ENCODE data around the gene BCOR.

Gene BCOR

DNA sequence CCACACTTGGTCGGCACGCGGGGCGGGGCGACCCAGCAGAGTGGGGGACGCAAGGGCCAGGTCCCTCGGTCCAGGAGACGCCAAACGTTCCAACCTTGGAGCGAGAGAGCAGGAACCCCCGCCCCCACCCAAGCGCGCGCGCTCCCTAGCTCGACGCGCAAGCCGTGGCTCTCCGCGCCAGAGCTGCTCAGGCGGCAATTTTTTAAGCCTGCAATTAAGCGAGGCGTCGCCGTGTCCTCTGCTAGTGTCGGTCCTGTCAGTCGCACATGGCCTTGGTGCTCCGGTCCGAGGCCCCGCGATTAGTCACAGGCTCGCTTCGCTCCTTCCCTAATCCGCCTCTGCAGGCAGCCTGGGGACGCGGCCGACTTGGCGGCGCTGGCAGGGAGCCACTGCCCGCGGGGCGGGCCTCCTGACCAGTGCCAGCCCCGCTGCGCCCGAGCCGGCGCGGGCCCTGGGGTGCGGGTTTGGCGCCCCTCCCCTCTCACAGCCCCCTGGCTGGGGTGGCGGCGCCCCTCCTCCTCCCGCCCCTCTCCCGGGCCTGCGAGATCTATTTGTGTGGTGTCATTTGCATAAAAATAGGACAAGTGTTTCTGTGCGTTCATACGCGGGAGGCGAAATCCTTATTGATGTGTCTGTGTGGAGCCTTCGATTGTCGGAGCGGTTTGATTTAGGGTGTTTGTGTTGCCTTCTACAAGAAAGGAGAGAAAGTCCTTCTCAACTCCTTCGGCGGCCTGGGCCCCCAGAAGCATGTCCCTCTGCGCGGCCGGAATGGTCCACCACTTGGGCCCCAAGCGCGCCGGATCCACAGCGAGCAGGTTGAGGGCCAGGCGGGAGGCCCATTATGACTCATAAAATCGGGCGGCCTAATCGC lies 9.8 kb upstream of the BCOR start:
- H3K4me1 ChIP-seq (ENCODE audit: insufficient read depth, low read length), result peaks cover 35% of the 10 kb centered on the region
- H3K4me2 ChIP-seq (ENCODE audit: insufficient read depth, low read length), result peak overlapping the region; percentile 79
- H3K9ac ChIP-seq (ENCODE audit: low read depth, low read length), result peak overlapping the region; percentile 95
- ATAC-seq (ENCODE audit: insufficient read depth, low read depth) (no peak), DNase-seq (no peak)
- H3K79me2 ChIP-seq (ENCODE audit: insufficient read depth, low read length), result peaks cover 66% of the 10 kb centered on the region
- no peak for TF ChIP-seq EZH2 (IDR thresholded peaks at IDR 0.05; ENCODE audit: borderline replicate concordance, low read depth, low read length, severe bottlenecking)
- TF ChIP-seq, protein P1, sequence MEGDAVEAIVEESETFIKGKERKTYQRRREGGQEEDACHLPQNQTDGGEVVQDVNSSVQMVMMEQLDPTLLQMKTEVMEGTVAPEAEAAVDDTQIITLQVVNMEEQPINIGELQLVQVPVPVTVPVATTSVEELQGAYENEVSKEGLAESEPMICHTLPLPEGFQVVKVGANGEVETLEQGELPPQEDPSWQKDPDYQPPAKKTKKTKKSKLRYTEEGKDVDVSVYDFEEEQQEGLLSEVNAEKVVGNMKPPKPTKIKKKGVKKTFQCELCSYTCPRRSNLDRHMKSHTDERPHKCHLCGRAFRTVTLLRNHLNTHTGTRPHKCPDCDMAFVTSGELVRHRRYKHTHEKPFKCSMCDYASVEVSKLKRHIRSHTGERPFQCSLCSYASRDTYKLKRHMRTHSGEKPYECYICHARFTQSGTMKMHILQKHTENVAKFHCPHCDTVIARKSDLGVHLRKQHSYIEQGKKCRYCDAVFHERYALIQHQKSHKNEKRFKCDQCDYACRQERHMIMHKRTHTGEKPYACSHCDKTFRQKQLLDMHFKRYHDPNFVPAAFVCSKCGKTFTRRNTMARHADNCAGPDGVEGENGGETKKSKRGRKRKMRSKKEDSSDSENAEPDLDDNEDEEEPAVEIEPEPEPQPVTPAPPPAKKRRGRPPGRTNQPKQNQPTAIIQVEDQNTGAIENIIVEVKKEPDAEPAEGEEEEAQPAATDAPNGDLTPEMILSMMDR (IDR thresholded peaks at IDR 0.05; ENCODE audit: borderline replicate concordance, extremely low read depth, low read length, poor library complexity, severe bottlenecking), result no peak
- H3K36me3 ChIP-seq (ENCODE audit: insufficient read depth, low read length), result no peaks in the 10 kb centered on the region; the same call in 1 of the 2 replicates
- H4K20me1 ChIP-seq (ENCODE audit: insufficient read depth, low read length), result peaks cover 4% of the 10 kb centered on the region
- H3K27ac ChIP-seq (ENCODE audit: low read length), result peak overlapping the region; percentile 96
- no peak overlapping the region for H2AFZ ChIP-seq (ENCODE audit: low read depth, low read length)
- H3K4me3 ChIP-seq (ENCODE audit: low read depth in 1 of 2, low read length in 2 of 2), result peak overlapping the region in 1 of 2 experiments; percentile 73; a peak in 2 of 4 replicates
- no peaks in the 10 kb centered on the region for H3K9me3 ChIP-seq (ENCODE audit: insufficient read depth, low read length, severe bottlenecking)
- no peaks in the 10 kb centered on the region for H3K27me3 ChIP-seq (ENCODE audit: insufficient read depth, low read length, poor library complexity)

DNA sequence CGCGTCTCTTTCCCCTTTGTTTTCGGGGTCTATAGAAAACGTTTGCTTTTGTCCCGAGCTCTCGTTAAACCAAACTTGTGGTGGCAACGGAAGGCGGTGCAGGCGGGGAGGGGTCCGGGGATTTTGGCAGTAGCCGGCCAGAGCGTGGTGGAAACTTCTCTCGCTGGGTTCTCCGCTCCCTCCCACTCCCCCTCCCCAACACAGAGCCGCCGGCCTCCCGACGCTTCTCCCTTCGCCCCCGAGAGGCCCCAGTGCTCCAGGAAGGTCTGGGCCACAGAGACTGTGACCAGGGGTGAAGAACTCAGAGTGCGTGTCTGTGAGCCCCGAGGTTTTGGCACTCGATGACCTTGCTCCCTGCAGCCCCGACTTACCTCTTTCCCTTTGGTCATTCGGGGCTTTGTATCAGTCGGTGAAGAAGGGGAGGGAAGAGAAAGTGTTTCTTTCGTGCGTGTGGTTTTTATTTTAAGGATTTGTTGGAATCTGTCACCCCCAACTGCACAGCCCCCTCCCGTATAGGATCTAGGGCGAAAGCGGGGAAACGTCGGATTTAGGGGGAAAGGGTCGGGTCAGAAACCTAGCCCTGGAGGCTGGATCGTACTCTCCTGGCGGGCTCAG lies 9.0 kb upstream of the BCOR start:
- Histone ChIP-seq H3K9me3 (ENCODE audit: insufficient read depth, low read length, severe bottlenecking) (no peaks in the 10 kb centered on the region), H3K4me1 (ENCODE audit: insufficient read depth, low read length) (peaks cover 35% of the 10 kb centered on the region), H3K27me3 (ENCODE audit: insufficient read depth, low read length, poor library complexity) (no peaks in the 10 kb centered on the region), H3K9ac (ENCODE audit: low read depth, low read length) (peak overlapping the region; percentile 76), H3K4me2 (ENCODE audit: insufficient read depth, low read length) (peak overlapping the region; percentile 79), H4K20me1 (ENCODE audit: insufficient read depth, low read length) (peaks cover 4% of the 10 kb centered on the region), H3K4me3 (ENCODE audit: low read depth in 1 of 2, low read length in 2 of 2) (peak overlapping the region; percentile 11 to 73; a peak in 3 of 4 replicates), H3K79me2 (ENCODE audit: insufficient read depth, low read length) (peaks cover 68% of the 10 kb centered on the region), H3K36me3 (ENCODE audit: insufficient read depth, low read length) (no peaks in the 10 kb centered on the region; the same call in 1 of the 2 replicates), H3K27ac (ENCODE audit: low read length) (peak overlapping the region; percentile 96), H2AFZ (ENCODE audit: low read depth, low read length) (peak overlapping the region; percentile 56)
- DNase-seq (no peak), ATAC-seq (ENCODE audit: insufficient read depth, low read depth) (0 out of 3 replicates have a peak, but pooled peaks have one; percentile 1)
- TF ChIP-seq, protein P1 (IDR thresholded peaks at IDR 0.05; ENCODE audit: borderline replicate concordance, extremely low read depth, low read length, poor library complexity, severe bottlenecking), result no peak
- TF ChIP-seq EZH2 (IDR thresholded peaks at IDR 0.05; ENCODE audit: borderline replicate concordance, low read depth, low read length, severe bottlenecking), result no peak

DNA sequence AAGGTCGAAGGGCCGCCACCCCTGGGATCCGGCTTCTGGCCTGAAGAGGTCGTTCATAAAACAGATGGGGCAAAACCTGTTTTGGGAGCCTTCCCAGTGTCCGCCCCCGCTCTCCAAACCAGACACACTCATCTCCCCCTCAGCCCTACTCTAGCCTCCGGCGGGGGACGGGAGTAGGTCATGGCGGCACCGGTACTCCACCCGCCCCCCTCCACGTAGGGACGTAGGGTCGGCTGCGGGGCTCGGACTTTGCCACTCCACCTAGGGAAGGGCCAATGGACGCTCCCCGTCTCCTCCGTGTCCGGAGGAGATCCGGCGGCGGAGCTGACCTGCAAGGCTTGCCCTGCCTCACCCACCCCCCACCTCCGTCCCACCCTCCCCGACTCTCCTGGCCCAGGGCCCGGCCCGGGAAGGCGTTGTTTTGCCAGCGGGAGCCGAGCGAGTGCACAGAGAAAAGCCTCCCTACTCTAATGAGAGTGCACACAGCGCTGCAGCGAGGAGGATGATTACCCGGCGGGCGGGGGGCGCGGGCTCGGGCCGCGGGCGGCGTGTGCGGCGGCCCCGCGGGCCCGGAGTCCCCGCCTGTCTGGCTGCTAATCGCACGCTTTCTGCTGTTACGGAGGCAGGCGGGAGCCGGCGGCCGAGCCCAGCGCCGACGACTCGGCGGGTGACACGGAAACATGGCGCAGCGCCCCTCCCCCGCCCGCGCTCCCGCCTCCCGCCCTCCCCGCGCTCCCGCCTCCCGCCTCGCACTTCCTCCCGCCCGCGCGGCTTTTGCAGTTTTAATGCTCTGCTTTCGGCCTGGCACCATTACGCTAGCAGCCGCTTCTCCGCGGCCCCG lies 8.3 kb upstream of the BCOR start:
- peak overlapping the region; percentile 76 for H3K9ac ChIP-seq (ENCODE audit: low read depth, low read length)
- no peaks in the 10 kb centered on the region; the same call in 1 of the 2 replicates for H3K36me3 ChIP-seq (ENCODE audit: insufficient read depth, low read length)
- TF ChIP-seq, protein P1 (IDR thresholded peaks at IDR 0.05; ENCODE audit: borderline replicate concordance, extremely low read depth, low read length, poor library complexity, severe bottlenecking), result no peak
- no peak for TF ChIP-seq EZH2 (IDR thresholded peaks at IDR 0.05; ENCODE audit: borderline replicate concordance, low read depth, low read length, severe bottlenecking)
- ATAC-seq (ENCODE audit: insufficient read depth, low read depth) (peak; percentile 25), DNase-seq (peak; percentile 80)
- peak overlapping the region; percentile 56 for H2AFZ ChIP-seq (ENCODE audit: low read depth, low read length)
- no peaks in the 10 kb centered on the region for H3K9me3 ChIP-seq (ENCODE audit: insufficient read depth, low read length, severe bottlenecking)
- peak overlapping the region; percentile 79 for H3K4me2 ChIP-seq (ENCODE audit: insufficient read depth, low read length)
- H3K27ac ChIP-seq (ENCODE audit: low read length), result peak overlapping the region; percentile 96
- peaks cover 41% of the 10 kb centered on the region for H3K4me1 ChIP-seq (ENCODE audit: insufficient read depth, low read length)
- H3K79me2 ChIP-seq (ENCODE audit: insufficient read depth, low read length), result peaks cover 64% of the 10 kb centered on the region
- H3K27me3 ChIP-seq (ENCODE audit: insufficient read depth, low read length, poor library complexity), result no peaks in the 10 kb centered on the region
- H3K4me3 ChIP-seq (ENCODE audit: low read depth in 1 of 2, low read length in 2 of 2), result peak overlapping the region; percentile 40 to 73; a peak in 3 of 4 replicates
- peaks cover 4% of the 10 kb centered on the region for H4K20me1 ChIP-seq (ENCODE audit: insufficient read depth, low read length)

Measured in DND-41 (cell line).